Left colon (tissue), 2 donors: ENCODE measurements around the gene IKBKE. TPM values are rescaled to one million over a fixed set of nuclear protein-coding genes. Genes with fewer than 3 reads are reported as not detected.

Experiments
- microRNA-seq, 2 donors: library from miRNA; unstranded; fragments of <30 nt; microRNA quantifications; one replicate each; pipeline versions ENCODE4 v1.1.0 to v1.2.0, GENCODE V29; 2020
- total RNA-seq, 2 donors: library from RNA; stranded (reverse); fragmentation: NEBNext Ultra II Directional; extraction: Animal tissue kit (Norgen Biotek cat#: 25700); gene quantifications; one replicate each; pipeline ENCODE4 v1.2.1, GENCODE V29; 2021
- donor health status: DM: no; HTN: no; CAD: no.
- donor health status: DM: yes; HTN: yes; CAD: no.

Gene IKBKE
- total RNA-seq, 2 donors from 2014 or later = 18.2 to 19.8 TPM

Small RNAs within 50 kb of the gene (microRNA-seq; reads per million reads assigned to microRNA genes)
- gene MIR6769B = 0 reads per million in 2 donors

Other genes starting within 250 kb of the IKBKE start
- gene RASSF5, start 37.1 kb downstream of the IKBKE start, total RNA-seq = 1 to 10 TPM; 3.3 to 7.7 TPM
- 10 to 100 TPM; 35.5 to 38.4 TPM for gene EIF2D, start 142.0 kb downstream of the IKBKE start, total RNA-seq
- gene DYRK3, start 165.1 kb downstream of the IKBKE start, total RNA-seq = 1 to 10 TPM in 1 of 2 donors, under 1 TPM in 1; 0.58 to 1.2 TPM
- 10 to 100 TPM; 62.5 to 80.8 TPM for gene MAPKAPK2, start 214.4 kb downstream of the IKBKE start, total RNA-seq